Measurements from ENCODE around the gene CAMTA1. TPM values are rescaled to one million over a fixed set of nuclear protein-coding genes. Genes with fewer than 3 reads are reported as not detected.
"Not testable (repeated sequence)": the region's sequence is repeated elsewhere in the genome, so short reads cannot be mapped to it uniquely, and the experiment has no call there.

The CAMTA1 gene
- total RNA-seq, 2 donors from 2014 or later, result 100 to 102 TPM

- intact Hi-C loops (cut with DNase I), result no loop called here
- TF ChIP-seq POLR2AphosphoS5 (IDR thresholded peaks at IDR 0.05), result no peak
- no peak for TF ChIP-seq CTCF (IDR thresholded peaks at IDR 0.05)
- TF ChIP-seq POLR2A (IDR thresholded peaks at IDR 0.05), result no peak
- Histone ChIP-seq H3K27ac (peak overlapping the region; percentile 44 to 77), H3K4me1 (replicated peaks) (no peaks in the 10 kb centered on the region), H3K36me3 (no peaks in the 10 kb centered on the region), H3K27me3 (replicated peaks; ENCODE audit: insufficient read depth) (no peaks in the 10 kb centered on the region), H3K9me3 (no peaks in the 10 kb centered on the region), H3K4me3 (peak overlapping the region; percentile 33)
- 3% methylated on average over 100 of the region's 106 CpGs for WGBS
- peak; percentile 13 for DNase-seq (ENCODE audit: low spot score)
These were observed 920.0 kb downstream of the CAMTA1 start for GRCh38 chr1:7705048-7705907.

- TF ChIP-seq POLR2AphosphoS5 (IDR thresholded peaks at IDR 0.05) (no peak), POLR2A (IDR thresholded peaks at IDR 0.05) (no peak)
- Histone ChIP-seq H3K36me3 (no peaks in the 10 kb centered on the region), H3K27me3 (replicated peaks; ENCODE audit: insufficient read depth) (no peaks in the 10 kb centered on the region), H3K4me3 (peak overlapping the region; percentile 33), H3K4me1 (replicated peaks) (no peaks in the 10 kb centered on the region), H3K27ac (peak overlapping the region; percentile 44 to 77), H3K9me3 (no peaks in the 10 kb centered on the region)
- 50% methylated on average over 7 of the region's 7 CpGs for WGBS
- DNase-seq (ENCODE audit: low spot score), result no peak
- intact Hi-C loops (cut with DNase I), result no loop called here
These were observed 920.6 kb downstream of the CAMTA1 start for GRCh38 chr1:7705908-7706216.

GRCh38 chr1:7707527-7707926 is 922.3 kb downstream of the CAMTA1 start:
- 90% methylated on average over 4 of the region's 4 CpGs for WGBS
- TF ChIP-seq POLR2AphosphoS5 (IDR thresholded peaks at IDR 0.05) (no peak), POLR2A (IDR thresholded peaks at IDR 0.05) (no peak), CTCF (IDR thresholded peaks at IDR 0.05) (no peak)
- no peaks in the 10 kb centered on the region for H3K36me3 ChIP-seq

GRCh38 chr1:7708065-7708464 is 922.8 kb downstream of the CAMTA1 start:
- H3K9me3 ChIP-seq; DNase-seq (ENCODE audit: low spot score); H3K36me3 ChIP-seq; H3K27me3 ChIP-seq (replicated peaks; ENCODE audit: insufficient read depth); H3K4me3 ChIP-seq; H3K4me1 ChIP-seq (replicated peaks); H3K27ac ChIP-seq; intact Hi-C loops (cut with DNase I): not testable (repeated sequence)
- 96% methylated on average over 4 of the region's 4 CpGs for WGBS

More at GRCh38 chr1:7707527-7707926, 922.3 kb downstream of the CAMTA1 start:
- Histone ChIP-seq H3K4me1 (replicated peaks) (no peaks in the 10 kb centered on the region), H3K27ac (no peak overlapping the region), H3K27me3 (replicated peaks; ENCODE audit: insufficient read depth) (no peaks in the 10 kb centered on the region), H3K9me3 (no peaks in the 10 kb centered on the region), H3K4me3 (no peak overlapping the region)
- intact Hi-C loops (cut with DNase I), result no loop called here
- DNase-seq (ENCODE audit: low spot score), result no peak

GRCh38 chr1:7710859-7711258 is 925.6 kb downstream of the CAMTA1 start:
- 84% methylated on average over 3 of the region's 3 CpGs for WGBS
- no peaks in the 10 kb centered on the region for H3K36me3 ChIP-seq
- no peaks in the 10 kb centered on the region for H3K4me1 ChIP-seq (replicated peaks)
- TF ChIP-seq CTCF (IDR thresholded peaks at IDR 0.05) (no peak), POLR2AphosphoS5 (IDR thresholded peaks at IDR 0.05) (no peak), POLR2A (IDR thresholded peaks at IDR 0.05) (no peak)
- no peak overlapping the region for H3K27ac ChIP-seq
- no peaks in the 10 kb centered on the region for H3K27me3 ChIP-seq (replicated peaks; ENCODE audit: insufficient read depth)
- DNase-seq (ENCODE audit: low spot score), result no peak
- H3K9me3 ChIP-seq, result no peaks in the 10 kb centered on the region
- H3K4me3 ChIP-seq, result no peak overlapping the region
- intact Hi-C loops (cut with DNase I), result no loop called here

All from prostate gland (tissue), 2 donors.